Upper lobe of right lung (tissue), 1 donor: ENCODE results near the gene RAD51B. TPM values are rescaled to one million over a fixed set of nuclear protein-coding genes. Genes with fewer than 3 reads are reported as not detected.
"Not testable (repeated sequence)": the region's sequence is repeated elsewhere in the genome, so short reads cannot be mapped to it uniquely, and the experiment has no call there.

Experiments used
- ATAC-seq: fragments of 200-7000 bp; cut with Tn5 transposase; one replicate; pipeline ENCODE4 v1.9.1; 2020; ENCODE audit warnings: mild to moderate bottlenecking, moderate library complexity
- DNase-seq: peaks from one replicate; pipeline ENCODE4 v3.0.0-alpha.2; 2020
- H3K27ac ChIP-seq: fragments of 200-600 bp; one replicate; pipeline ENCODE4 v1.8.0; 2022
- H3K27me3 ChIP-seq: fragments of 200-600 bp; one replicate; pipeline ENCODE4 v1.8.0; 2022; ENCODE audit warnings: mild to moderate bottlenecking
- H3K36me3 ChIP-seq: fragments of 200-600 bp; one replicate; pipeline ENCODE4 v1.8.0; 2022
- H3K4me1 ChIP-seq: fragments of 200-600 bp; one replicate; pipeline ENCODE4 v1.8.0; 2022
- H3K4me3 ChIP-seq: fragments of 200-600 bp; one replicate; pipeline ENCODE4 v1.8.0; 2022; ENCODE audit warnings: mild to moderate bottlenecking
- H3K9me3 ChIP-seq: fragments of 200-600 bp; one replicate; pipeline ENCODE4 v1.8.0; 2022
- intact Hi-C: fragments of 100-400 bp; cut with DNase I; formaldehyde crosslinking; loops from one replicate; pipeline ENCODE4 v1.11.0; 2022
- total RNA-seq: library from RNA; stranded (reverse); fragmentation: NEBNext Ultra II Directional; extraction: Animal tissue kit (Norgen Biotek cat#: 25700); gene quantifications from one replicate; pipeline ENCODE4 v1.2.1, GENCODE V29; 2021
- TF ChIP-seq, protein P1 (sequence below): fragments of 200-600 bp; IDR thresholded peaks from one replicate; pipeline ENCODE4 v1.8.0; 2022; ENCODE audit warnings: antibody characterized with exemption
- donor health status: DM: no; HTN: yes; CAD: no; lungs with severe emphysema.

Gene RAD51B
- total RNA-seq, 1 donor from 2014 or later: 11.5 TPM

DNA sequence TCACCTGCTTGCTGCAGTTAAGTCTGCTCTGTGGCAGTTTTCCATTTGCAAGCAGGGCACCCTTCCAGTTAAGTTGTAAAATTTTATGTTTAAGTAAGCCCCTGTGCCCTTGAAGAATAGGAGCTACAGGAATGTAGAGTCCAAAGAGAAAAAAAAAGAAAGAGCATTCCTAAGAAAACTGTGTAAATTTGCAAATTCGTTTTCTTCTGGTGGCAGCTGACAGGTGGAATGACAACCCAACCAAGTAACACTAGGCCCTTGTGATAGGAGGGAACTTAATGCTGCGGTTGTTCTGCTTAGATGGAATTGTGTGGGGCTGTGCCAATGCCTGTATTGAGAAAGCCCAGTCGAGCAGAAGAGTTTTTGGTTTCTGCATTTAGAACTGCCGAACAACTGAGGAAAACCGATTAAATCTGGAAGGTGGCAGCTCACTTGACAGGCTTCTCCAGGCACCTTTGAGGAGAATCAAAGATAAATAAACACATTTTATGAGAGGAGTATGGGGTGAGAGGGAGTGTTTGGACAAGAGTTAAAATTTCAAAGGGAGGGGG, 280.0 kb downstream of the RAD51B start:
- intact Hi-C loops: no loop called here
- Histone ChIP-seq H3K36me3 (no peaks in the 10 kb centered on the region), H3K4me1 (peaks cover 10% of the 10 kb centered on the region), H3K9me3 (peaks cover 12% of the 10 kb centered on the region), H3K27me3 (no peaks in the 10 kb centered on the region), H3K27ac (no peak overlapping the region), H3K4me3 (no peak overlapping the region)
- DNase-seq (no peak), ATAC-seq (peak; percentile 78)
- TF ChIP-seq, protein P1, sequence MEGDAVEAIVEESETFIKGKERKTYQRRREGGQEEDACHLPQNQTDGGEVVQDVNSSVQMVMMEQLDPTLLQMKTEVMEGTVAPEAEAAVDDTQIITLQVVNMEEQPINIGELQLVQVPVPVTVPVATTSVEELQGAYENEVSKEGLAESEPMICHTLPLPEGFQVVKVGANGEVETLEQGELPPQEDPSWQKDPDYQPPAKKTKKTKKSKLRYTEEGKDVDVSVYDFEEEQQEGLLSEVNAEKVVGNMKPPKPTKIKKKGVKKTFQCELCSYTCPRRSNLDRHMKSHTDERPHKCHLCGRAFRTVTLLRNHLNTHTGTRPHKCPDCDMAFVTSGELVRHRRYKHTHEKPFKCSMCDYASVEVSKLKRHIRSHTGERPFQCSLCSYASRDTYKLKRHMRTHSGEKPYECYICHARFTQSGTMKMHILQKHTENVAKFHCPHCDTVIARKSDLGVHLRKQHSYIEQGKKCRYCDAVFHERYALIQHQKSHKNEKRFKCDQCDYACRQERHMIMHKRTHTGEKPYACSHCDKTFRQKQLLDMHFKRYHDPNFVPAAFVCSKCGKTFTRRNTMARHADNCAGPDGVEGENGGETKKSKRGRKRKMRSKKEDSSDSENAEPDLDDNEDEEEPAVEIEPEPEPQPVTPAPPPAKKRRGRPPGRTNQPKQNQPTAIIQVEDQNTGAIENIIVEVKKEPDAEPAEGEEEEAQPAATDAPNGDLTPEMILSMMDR: no peak

DNA sequence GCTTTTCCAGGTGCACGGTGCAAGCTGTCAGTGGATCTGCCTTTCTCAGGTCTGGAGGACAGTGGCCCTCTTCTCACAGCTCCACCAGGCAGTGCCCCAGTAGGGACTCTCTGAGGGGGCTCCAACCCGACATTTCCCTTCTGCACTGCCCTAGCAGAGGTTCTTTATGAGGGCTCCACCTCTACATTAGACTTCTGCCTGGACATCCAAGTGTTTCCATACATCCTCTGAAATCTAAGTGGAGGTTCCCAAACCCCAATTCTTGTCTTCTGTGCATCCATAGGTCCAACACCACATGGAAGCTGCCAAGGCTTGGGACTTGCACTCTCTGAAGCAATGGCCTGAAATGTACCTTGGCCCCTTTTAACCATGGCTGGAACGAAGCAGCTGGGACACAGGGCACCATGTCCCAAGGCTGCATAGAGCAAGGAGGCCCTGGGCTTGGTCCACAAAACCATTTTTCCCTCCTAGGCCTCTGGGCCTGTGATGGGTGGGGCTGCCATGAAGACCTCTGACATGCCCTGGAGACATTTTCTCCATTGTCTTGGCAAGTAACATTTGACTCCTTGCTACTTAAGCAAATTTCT, 282.2 kb downstream of the RAD51B start:
- DNase-seq, H3K4me3 ChIP-seq, H3K27me3 ChIP-seq, H3K27ac ChIP-seq, H3K36me3 ChIP-seq, ATAC-seq, intact Hi-C loops: not testable (repeated sequence)
- Histone ChIP-seq H3K9me3 (peaks cover 12% of the 10 kb centered on the region), H3K4me1 (peaks cover 10% of the 10 kb centered on the region)

DNA sequence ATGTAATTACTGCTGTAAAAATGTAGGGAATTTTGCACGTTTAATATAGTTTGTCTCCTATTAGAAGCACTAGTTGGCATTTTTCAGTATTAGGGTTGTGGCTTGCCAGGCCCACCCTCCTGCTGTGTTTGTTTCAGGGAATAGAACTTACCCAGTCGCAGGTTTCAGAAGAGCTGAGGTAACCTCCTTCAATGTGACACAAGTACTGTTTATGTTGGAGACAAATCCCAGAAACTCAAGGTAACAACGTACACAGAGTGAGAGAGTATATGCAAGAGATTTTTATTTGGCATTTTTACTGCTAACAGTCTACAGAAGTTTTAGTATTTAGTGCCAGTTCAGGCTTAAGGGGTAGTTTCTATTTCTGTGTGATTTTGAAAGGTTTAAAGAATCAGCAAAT, 284.3 kb downstream of the RAD51B start:
- TF ChIP-seq, protein P1: no peak
- Histone ChIP-seq H3K9me3 (peaks cover 12% of the 10 kb centered on the region), H3K27ac (peak overlapping the region; percentile 12), H3K4me3 (no peak overlapping the region), H3K36me3 (no peaks in the 10 kb centered on the region), H3K27me3 (no peaks in the 10 kb centered on the region), H3K4me1 (peaks cover 10% of the 10 kb centered on the region)
- DNase-seq (no peak), ATAC-seq (peak; percentile 54)
- intact Hi-C loops: no loop called here

GRCh38 chr14:68104518-68104917, 284.9 kb downstream of the RAD51B start:
- Histone ChIP-seq H3K4me3 (no peak overlapping the region), H3K27me3 (no peaks in the 10 kb centered on the region), H3K9me3 (peaks cover 12% of the 10 kb centered on the region), H3K27ac (peak overlapping the region; percentile 12), H3K36me3 (no peaks in the 10 kb centered on the region), H3K4me1 (peaks cover 8% of the 10 kb centered on the region)
- DNase-seq (no peak), ATAC-seq (peak; percentile 92)
- TF ChIP-seq, protein P1: no peak
- intact Hi-C loops: no loop called here

GRCh38 chr14:68105816-68106215, 286.2 kb downstream of the RAD51B start:
- Histone ChIP-seq H3K27ac (no peak overlapping the region), H3K27me3 (no peaks in the 10 kb centered on the region), H3K4me1 (no peaks in the 10 kb centered on the region), H3K4me3 (no peak overlapping the region), H3K9me3 (peaks cover 12% of the 10 kb centered on the region), H3K36me3 (no peaks in the 10 kb centered on the region)
- intact Hi-C loops: no loop called here
- TF ChIP-seq, protein P1: no peak
- DNase-seq (no peak), ATAC-seq (no peak)

DNA sequence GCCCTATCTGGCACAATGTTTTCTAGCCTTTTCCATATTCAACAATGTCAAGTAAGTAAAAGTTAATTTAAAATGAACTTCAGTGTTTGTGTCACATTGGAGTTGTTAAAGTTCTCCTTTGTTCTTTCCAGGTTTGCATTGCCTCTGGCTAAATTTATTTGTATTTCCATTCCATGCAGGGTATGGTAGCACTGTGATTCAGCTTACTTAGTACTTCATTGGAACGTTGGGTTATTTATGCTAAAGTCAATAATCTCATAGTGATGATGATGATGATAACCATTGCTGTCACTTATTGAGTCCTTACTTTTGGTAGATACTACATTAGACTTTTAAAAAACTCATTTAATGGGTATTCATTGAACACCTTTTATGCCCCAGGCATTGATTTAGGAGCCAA, 286.9 kb downstream of the RAD51B start:
- no peak for DNase-seq
- H3K4me1 ChIP-seq: peaks cover 2% of the 10 kb centered on the region
- TF ChIP-seq, protein P1: no peak
- H3K27me3 ChIP-seq: no peaks in the 10 kb centered on the region
- no peak overlapping the region for H3K27ac ChIP-seq
- intact Hi-C loops: no loop called here
- H3K36me3 ChIP-seq: no peaks in the 10 kb centered on the region
- no peak overlapping the region for H3K4me3 ChIP-seq
- ATAC-seq: no peak
- peaks cover 8% of the 10 kb centered on the region for H3K9me3 ChIP-seq
